Measurements from ENCODE around the gene ANKFN1.

The ANKFN1 gene

GRCh38 chr17:56445692-56446411, 292.6 kb downstream of the ANKFN1 start:
- TF ChIP-seq CTCF (conservative IDR thresholded peaks at IDR 0.05; ENCODE audit: low read length) (no peak), EZH2phosphoT487 (IDR thresholded peaks at IDR 0.05; ENCODE audit: borderline replicate concordance) (no peak)

GRCh38 chr17:56447171-56447570, 293.9 kb downstream of the ANKFN1 start:
- H2AFZ ChIP-seq (ENCODE audit: low read length) = no peak overlapping the region
- no peak overlapping the region for H3K4me3 ChIP-seq (ENCODE audit: low read length, poor library complexity, severe bottlenecking)
- no peaks in the 10 kb centered on the region for H3K36me3 ChIP-seq (ENCODE audit: insufficient read depth, low read length)

More at GRCh38 chr17:56445692-56446411, 292.6 kb downstream of the ANKFN1 start:
- no peaks in the 10 kb centered on the region for H4K20me1 ChIP-seq (ENCODE audit: insufficient read depth, low read length, poor library complexity, severe bottlenecking)
- no peaks in the 10 kb centered on the region for H3K9me2 ChIP-seq (replicated peaks; ENCODE audit: low read depth, low read length)
- H3K4me2 ChIP-seq (ENCODE audit: low read depth, low read length, poor library complexity, severe bottlenecking) = no peak overlapping the region
- H3K4me3 ChIP-seq (ENCODE audit: low read length, poor library complexity, severe bottlenecking) = no peak overlapping the region
- no peaks in the 10 kb centered on the region for H3K4me1 ChIP-seq (ENCODE audit: insufficient read depth, low read length, poor library complexity, severe bottlenecking)
- H3K79me2 ChIP-seq (ENCODE audit: insufficient read depth, low read length) = no peaks in the 10 kb centered on the region
- H3F3A ChIP-seq (ENCODE audit: low read depth) = no peaks in the 10 kb centered on the region
- no peak overlapping the region for H2AFZ ChIP-seq (ENCODE audit: low read length)
- no peaks in the 10 kb centered on the region for H3K36me3 ChIP-seq (ENCODE audit: insufficient read depth, low read length)
- H3K9me3 ChIP-seq (ENCODE audit: insufficient read depth, low read depth, low read length) = no peaks in the 10 kb centered on the region
- no peak overlapping the region for H3K9ac ChIP-seq (ENCODE audit: low read depth, low read length, poor library complexity, severe bottlenecking)
- no peaks in the 10 kb centered on the region for H3K27me3 ChIP-seq (ENCODE audit: insufficient read depth, low read length, poor library complexity, severe bottlenecking)

GRCh38 chr17:56448371-56448770, 295.1 kb downstream of the ANKFN1 start:
- H3K36me3 ChIP-seq (ENCODE audit: insufficient read depth, low read length) = no peaks in the 10 kb centered on the region
- no peak overlapping the region for H2AFZ ChIP-seq (ENCODE audit: low read length)
- no peaks in the 10 kb centered on the region for H3K27me3 ChIP-seq (ENCODE audit: insufficient read depth, low read length, poor library complexity, severe bottlenecking)
- H3K79me2 ChIP-seq (ENCODE audit: insufficient read depth, low read length) = no peaks in the 10 kb centered on the region
- H3K9me2 ChIP-seq (replicated peaks; ENCODE audit: low read depth, low read length) = no peaks in the 10 kb centered on the region
- H3K4me1 ChIP-seq (ENCODE audit: insufficient read depth, low read length, poor library complexity, severe bottlenecking) = no peaks in the 10 kb centered on the region
- no peaks in the 10 kb centered on the region for H3K9me3 ChIP-seq (ENCODE audit: insufficient read depth, low read depth, low read length)
- TF ChIP-seq CTCF (conservative IDR thresholded peaks at IDR 0.05; ENCODE audit: low read length) = no peak
- TF ChIP-seq EZH2phosphoT487 (IDR thresholded peaks at IDR 0.05; ENCODE audit: borderline replicate concordance) = no peak
- no peak overlapping the region for H3K4me3 ChIP-seq (ENCODE audit: low read length, poor library complexity, severe bottlenecking)
- H3F3A ChIP-seq (ENCODE audit: low read depth) = no peaks in the 10 kb centered on the region
- no peaks in the 10 kb centered on the region for H4K20me1 ChIP-seq (ENCODE audit: insufficient read depth, low read length, poor library complexity, severe bottlenecking)
- no peak overlapping the region for H3K9ac ChIP-seq (ENCODE audit: low read depth, low read length, poor library complexity, severe bottlenecking)
- no peak overlapping the region for H3K4me2 ChIP-seq (ENCODE audit: low read depth, low read length, poor library complexity, severe bottlenecking)

More at GRCh38 chr17:56447171-56447570, 293.9 kb downstream of the ANKFN1 start:
- Histone ChIP-seq H3K27me3 (ENCODE audit: insufficient read depth, low read length, poor library complexity, severe bottlenecking) (no peaks in the 10 kb centered on the region), H3F3A (ENCODE audit: low read depth) (no peaks in the 10 kb centered on the region), H4K20me1 (ENCODE audit: insufficient read depth, low read length, poor library complexity, severe bottlenecking) (no peaks in the 10 kb centered on the region), H3K4me1 (ENCODE audit: insufficient read depth, low read length, poor library complexity, severe bottlenecking) (no peaks in the 10 kb centered on the region), H3K9me2 (replicated peaks; ENCODE audit: low read depth, low read length) (no peaks in the 10 kb centered on the region), H3K9me3 (ENCODE audit: insufficient read depth, low read depth, low read length) (no peaks in the 10 kb centered on the region), H3K79me2 (ENCODE audit: insufficient read depth, low read length) (no peaks in the 10 kb centered on the region), H3K9ac (ENCODE audit: low read depth, low read length, poor library complexity, severe bottlenecking) (no peak overlapping the region), H3K4me2 (ENCODE audit: low read depth, low read length, poor library complexity, severe bottlenecking) (no peak overlapping the region)
- TF ChIP-seq CTCF (conservative IDR thresholded peaks at IDR 0.05; ENCODE audit: low read length) (no peak), EZH2phosphoT487 (IDR thresholded peaks at IDR 0.05; ENCODE audit: borderline replicate concordance) (no peak)

Data from Loucy (cell line).